Karpas-422 (cell line): ENCODE results near the gene GJA3. TPM values are rescaled to one million over a fixed set of nuclear protein-coding genes. Genes with fewer than 3 reads are reported as not detected.

ENCODE experiments used
- DNase-seq: peaks from one replicate; pipeline ENCODE4 v3.0.0-alpha.2; 2015
- H2AFZ ChIP-seq: fragments of 200-600 bp; sonication (generic); 2 replicates; pipeline ENCODE4 v1.6.1; 2014; ENCODE audit warnings: antibody characterized with exemption, low read length, mixed read lengths
- H3K27ac ChIP-seq: fragments of 200-600 bp; sonication (generic); 2 replicates; pipeline ENCODE4 v1.5.1; 2014; ENCODE audit warnings: mild to moderate bottlenecking, low read length, moderate library complexity
- H3K27me3 ChIP-seq: fragments of 200-600 bp; sonication (generic); 2 replicates; pipeline ENCODE4 v1.6.1; 2014; ENCODE audit warnings: low read length, mixed read lengths
- H3K36me3 ChIP-seq: fragments of 200-600 bp; sonication (generic); 2 replicates; pipeline ENCODE4 v1.6.1; 2014; ENCODE audit warnings: low read length, mixed read lengths; ENCODE audit not compliant: insufficient read depth
- H3K4me1 ChIP-seq: fragments of 200-600 bp; sonication (generic); 2 replicates; pipeline ENCODE4 v1.6.1; 2014; ENCODE audit warnings: mild to moderate bottlenecking, low read length, mixed read lengths
- H3K4me2 ChIP-seq: fragments of 200-600 bp; sonication (generic); 2 replicates; pipeline ENCODE4 v1.6.1; 2014; ENCODE audit warnings: low read length, low read depth, mild to moderate bottlenecking; ENCODE audit not compliant: poor library complexity, severe bottlenecking
- H3K4me3 ChIP-seq: fragments of 200-600 bp; sonication (generic); 2 replicates; pipeline ENCODE4 v1.5.1; 2014; ENCODE audit warnings: mild to moderate bottlenecking, antibody characterized with exemption, low read length, mixed read lengths
- H3K79me2 ChIP-seq: fragments of 200-600 bp; sonication (generic); 2 replicates; pipeline ENCODE4 v1.6.1; 2014; ENCODE audit warnings: mild to moderate bottlenecking, low read length, mixed read lengths
- H3K9ac ChIP-seq: fragments of 200-600 bp; sonication (generic); 2 replicates; pipeline ENCODE4 v1.6.0; 2014; ENCODE audit warnings: low read length
- H3K9me2 ChIP-seq: fragments of 200-600 bp; sonication (generic), shearing (Covaris generic); replicated peaks from 2 replicates; pipeline ENCODE4 v1.6.0; 2014; ENCODE audit warnings: mild to moderate bottlenecking, low read length, moderate library complexity; ENCODE audit not compliant: insufficient read depth
- H3K9me3 ChIP-seq: fragments of 300-700, 200-600 bp; sonication (generic); 2 replicates; pipeline ENCODE4 v1.6.1; 2014; ENCODE audit warnings: low read length, mixed read lengths
- H4K20me1 ChIP-seq: fragments of 200-600 bp; sonication (generic); 2 replicates; pipeline ENCODE4 v1.6.1; 2014; ENCODE audit warnings: mild to moderate bottlenecking, antibody characterized with exemption, low read length, low read depth; ENCODE audit not compliant: insufficient read depth
- total RNA-seq: library from RNA; depleted of rRNA; stranded (reverse); fragments of >200 nt; shearing (Covaris generic); gene quantifications from 2 replicates; pipeline ENCODE4 v1.2.3, GENCODE V29; 2014; ENCODE audit warnings: low replicate concordance

Gene GJA3
- total RNA-seq, 1 experiment from 2014 or later: 5.0 TPM

- no peaks in the 10 kb centered on the region for H3K27me3 ChIP-seq
Observed at GRCh38 chr13:20126541-20127261, 34.2 kb downstream of the GJA3 start.

GRCh38 chr13:20125783-20126165, 35.1 kb downstream of the GJA3 start:
- no peak overlapping the region for H3K27ac ChIP-seq
- no peaks in the 10 kb centered on the region for H3K9me3 ChIP-seq
- no peak for DNase-seq
- H3K27me3 ChIP-seq: no peaks in the 10 kb centered on the region
- no peak overlapping the region for H2AFZ ChIP-seq
- H3K9me2 ChIP-seq: no peaks in the 10 kb centered on the region
- no peak overlapping the region for H3K4me3 ChIP-seq
- H3K4me2 ChIP-seq: no peak overlapping the region
- no peak overlapping the region for H3K9ac ChIP-seq
- H3K36me3 ChIP-seq: no peaks in the 10 kb centered on the region
- no peaks in the 10 kb centered on the region for H3K79me2 ChIP-seq
- peaks cover 9% of the 10 kb centered on the region; the same call in 1 of the 2 replicates for H3K4me1 ChIP-seq
- no peaks in the 10 kb centered on the region for H4K20me1 ChIP-seq

More at GRCh38 chr13:20126541-20127261, 34.2 kb downstream of the GJA3 start:
- Histone ChIP-seq H3K4me1 (peaks cover 5% of the 10 kb centered on the region; the same call in 1 of the 2 replicates), H3K4me3 (no peak overlapping the region), H3K9me2 (no peaks in the 10 kb centered on the region), H3K36me3 (no peaks in the 10 kb centered on the region), H2AFZ (no peak overlapping the region), H3K27ac (no peak overlapping the region), H3K4me2 (no peak overlapping the region), H3K9me3 (no peaks in the 10 kb centered on the region), H3K79me2 (no peaks in the 10 kb centered on the region), H3K9ac (no peak overlapping the region), H4K20me1 (no peaks in the 10 kb centered on the region)
- DNase-seq: no peak

GRCh38 chr13:20125129-20125782, 35.6 kb downstream of the GJA3 start:
- H2AFZ ChIP-seq: no peak overlapping the region
- no peaks in the 10 kb centered on the region for H3K9me3 ChIP-seq
- H3K9me2 ChIP-seq: no peaks in the 10 kb centered on the region
- peaks cover 12% of the 10 kb centered on the region for H3K4me1 ChIP-seq
- no peaks in the 10 kb centered on the region for H4K20me1 ChIP-seq
- no peaks in the 10 kb centered on the region for H3K36me3 ChIP-seq
- no peak overlapping the region for H3K27ac ChIP-seq
- no peaks in the 10 kb centered on the region for H3K27me3 ChIP-seq
- H3K9ac ChIP-seq: no peak overlapping the region
- no peak overlapping the region for H3K4me2 ChIP-seq
- H3K4me3 ChIP-seq: no peak overlapping the region
- DNase-seq: no peak
- no peaks in the 10 kb centered on the region for H3K79me2 ChIP-seq

- no peak overlapping the region for H3K9ac ChIP-seq
- H3K27me3 ChIP-seq: no peaks in the 10 kb centered on the region
- H4K20me1 ChIP-seq: no peaks in the 10 kb centered on the region
- peaks cover 16% of the 10 kb centered on the region for H3K4me1 ChIP-seq
- no peak overlapping the region for H2AFZ ChIP-seq
- no peaks in the 10 kb centered on the region for H3K36me3 ChIP-seq
- no peak overlapping the region for H3K27ac ChIP-seq
- H3K4me3 ChIP-seq: no peak overlapping the region
- no peaks in the 10 kb centered on the region for H3K79me2 ChIP-seq
- no peak for DNase-seq
- no peaks in the 10 kb centered on the region for H3K9me2 ChIP-seq
- no peak overlapping the region for H3K4me2 ChIP-seq
- no peaks in the 10 kb centered on the region for H3K9me3 ChIP-seq
Observed at GRCh38 chr13:20124303-20124702, 36.5 kb downstream of the GJA3 start.

- H3K9me2 ChIP-seq: no peaks in the 10 kb centered on the region
- H3K27ac ChIP-seq: no peak overlapping the region
- no peaks in the 10 kb centered on the region for H3K36me3 ChIP-seq
- peak overlapping the region; percentile 62 for H3K4me3 ChIP-seq
- H3K4me1 ChIP-seq: peaks cover 16% of the 10 kb centered on the region
- H3K4me2 ChIP-seq: peak overlapping the region; percentile 58
- peak overlapping the region; percentile 37 for H3K9ac ChIP-seq
- 0 out of 2 replicates have a peak overlapping the region, but pooled peaks have one; percentile 62 for H2AFZ ChIP-seq
- H3K27me3 ChIP-seq: no peaks in the 10 kb centered on the region
- no peaks in the 10 kb centered on the region for H3K79me2 ChIP-seq
- H3K9me3 ChIP-seq: no peaks in the 10 kb centered on the region
- no peaks in the 10 kb centered on the region for H4K20me1 ChIP-seq
- DNase-seq: no peak
Observed at GRCh38 chr13:20121159-20121525, 39.7 kb downstream of the GJA3 start.

GRCh38 chr13:20119960-20120359, 40.9 kb downstream of the GJA3 start:
- no peak for DNase-seq
- no peak overlapping the region for H3K27ac ChIP-seq
- H3K4me1 ChIP-seq: peaks cover 11% of the 10 kb centered on the region
- peak overlapping the region; percentile 62; the same call in 1 of the 2 replicates for H2AFZ ChIP-seq
- H3K27me3 ChIP-seq: no peaks in the 10 kb centered on the region
- H3K9ac ChIP-seq: no peak overlapping the region
- no peaks in the 10 kb centered on the region for H3K9me3 ChIP-seq
- H4K20me1 ChIP-seq: no peaks in the 10 kb centered on the region
- H3K9me2 ChIP-seq: no peaks in the 10 kb centered on the region
- peak overlapping the region; percentile 58 for H3K4me2 ChIP-seq
- H3K4me3 ChIP-seq: peak overlapping the region; percentile 62; the same call in 1 of the 2 replicates
- no peaks in the 10 kb centered on the region for H3K79me2 ChIP-seq
- H3K36me3 ChIP-seq: no peaks in the 10 kb centered on the region

- Histone ChIP-seq H3K9me2 (no peaks in the 10 kb centered on the region), H3K9me3 (no peaks in the 10 kb centered on the region), H3K27ac (no peak overlapping the region), H3K27me3 (no peaks in the 10 kb centered on the region), H3K79me2 (no peaks in the 10 kb centered on the region), H3K4me1 (peaks cover 11% of the 10 kb centered on the region), H3K4me2 (no peak overlapping the region), H4K20me1 (no peaks in the 10 kb centered on the region), H3K9ac (no peak overlapping the region), H3K4me3 (no peak overlapping the region), H2AFZ (no peak overlapping the region), H3K36me3 (no peaks in the 10 kb centered on the region)
- DNase-seq: no peak
Observed at GRCh38 chr13:20118268-20119140, 42.3 kb downstream of the GJA3 start.

GRCh38 chr13:20116213-20116612, 44.6 kb downstream of the GJA3 start:
- H2AFZ ChIP-seq: no peak overlapping the region
- no peak overlapping the region for H3K9ac ChIP-seq
- peak; percentile 48 for DNase-seq
- H3K4me3 ChIP-seq: no peak overlapping the region
- no peaks in the 10 kb centered on the region for H3K79me2 ChIP-seq
- no peaks in the 10 kb centered on the region for H3K36me3 ChIP-seq
- H3K9me3 ChIP-seq: no peaks in the 10 kb centered on the region
- H3K4me1 ChIP-seq: peaks cover 9% of the 10 kb centered on the region
- no peaks in the 10 kb centered on the region for H4K20me1 ChIP-seq
- no peak overlapping the region for H3K27ac ChIP-seq
- H3K27me3 ChIP-seq: no peaks in the 10 kb centered on the region
- H3K4me2 ChIP-seq: no peak overlapping the region
- no peaks in the 10 kb centered on the region for H3K9me2 ChIP-seq
